ENCODE data around the gene SLC35E2B.

Gene SLC35E2B

GRCh38 chr1:1625404-1625775 is 67.2 kb downstream of the SLC35E2B start:
- no peak for DNase-seq (ENCODE audit: low read depth in 1 of 2, low spot score in 1 of 2)
- Histone ChIP-seq H3K4me3 (replicated peaks; ENCODE audit: insufficient read depth, low read length) (no peak overlapping the region), H3K27me3 (ENCODE audit: insufficient read depth, poor library complexity, severe bottlenecking) (no peaks in the 10 kb centered on the region), H3K27ac (replicated peaks) (no peak overlapping the region)
- TF ChIP-seq SPI1 (IDR thresholded peaks at IDR 0.05; ENCODE audit: borderline replicate concordance, low read depth): no peak
- no peak for TF ChIP-seq CTCF (IDR thresholded peaks at IDR 0.05; ENCODE audit: insufficient read depth, low read length)
- TF ChIP-seq POLR2AphosphoS5 (IDR thresholded peaks at IDR 0.05; ENCODE audit: low read depth): no peak
- TF ChIP-seq GABPA (IDR thresholded peaks at IDR 0.05; ENCODE audit: low read depth): no peak
- no peak for TF ChIP-seq REST (IDR thresholded peaks at IDR 0.05; ENCODE audit: insufficient replicate concordance, low read depth)

GRCh38 chr1:1624443-1625403 is 67.9 kb downstream of the SLC35E2B start:
- Histone ChIP-seq H3K4me3 (replicated peaks; ENCODE audit: insufficient read depth, low read length) (no peak overlapping the region), H3K27me3 (ENCODE audit: insufficient read depth, poor library complexity, severe bottlenecking) (no peaks in the 10 kb centered on the region), H3K27ac (replicated peaks) (no peak overlapping the region)
- no peak for TF ChIP-seq POLR2AphosphoS5 (IDR thresholded peaks at IDR 0.05; ENCODE audit: low read depth)
- no peak for TF ChIP-seq GABPA (IDR thresholded peaks at IDR 0.05; ENCODE audit: low read depth)
- no peak for TF ChIP-seq CTCF (IDR thresholded peaks at IDR 0.05; ENCODE audit: insufficient read depth, low read length)
- TF ChIP-seq SPI1 (IDR thresholded peaks at IDR 0.05; ENCODE audit: borderline replicate concordance, low read depth): no peak
- no peak for TF ChIP-seq REST (IDR thresholded peaks at IDR 0.05; ENCODE audit: insufficient replicate concordance, low read depth)
- DNase-seq (ENCODE audit: low read depth in 1 of 2, low spot score in 1 of 2): no peak

- Histone ChIP-seq H3K4me3 (replicated peaks; ENCODE audit: insufficient read depth, low read length) (no peak overlapping the region), H3K27me3 (ENCODE audit: insufficient read depth, poor library complexity, severe bottlenecking) (no peaks in the 10 kb centered on the region), H3K27ac (replicated peaks) (no peak overlapping the region)
- no peak for TF ChIP-seq GABPA (IDR thresholded peaks at IDR 0.05; ENCODE audit: low read depth)
- TF ChIP-seq REST (IDR thresholded peaks at IDR 0.05; ENCODE audit: insufficient replicate concordance, low read depth): no peak
- DNase-seq (ENCODE audit: low read depth in 1 of 2, low spot score in 1 of 2): no peak
Observed at GRCh38 chr1:1623631-1624442, 68.8 kb downstream of the SLC35E2B start.

All from HL-60 (cell line).